Adrenal gland (tissue), 19 donors: Measurements from ENCODE around the gene KIF9. TPM values are rescaled to one million over a fixed set of nuclear protein-coding genes. Genes with fewer than 3 reads are reported as not detected.

Source experiments
- DNase-seq, 7 donors: peaks; one replicate each; pipeline ENCODE4 v3.0.0-alpha.2; 2019 to 2020
- H3K27ac ChIP-seq, 5 donors: fragments of 200-600 bp; sonication (generic) in 4 of 5; 1 replicate in 3 of 5; 2 replicates in 2 of 5; pipeline versions ENCODE4 v1.5.1 to v1.8.0; 2016 to 2020; ENCODE audit warnings: mild to moderate bottlenecking in 1 of 5
- H3K27me3 ChIP-seq: fragments of 200-600 bp; 2 replicates; pipeline ENCODE4 v1.8.0; 2021
- H3K36me3 ChIP-seq, 2 donors: fragments of 200-600 bp; replicated peaks in 1 of 2; 1 replicate in 1 of 2; 2 replicates in 1 of 2; pipeline versions ENCODE4 v1.5.1 to v1.8.0; 2018 to 2022
- H3K4me1 ChIP-seq, 2 donors: fragments of 200-600 bp; replicated peaks in 1 of 2; 1 replicate in 1 of 2; 2 replicates in 1 of 2; pipeline versions ENCODE4 v1.5.1 to v1.8.0; 2018 to 2021
- H3K4me3 ChIP-seq, 4 donors: fragments of 200-600 bp; sonication (generic) in 3 of 4; one replicate each; pipeline ENCODE4 v1.5.1; 2016 to 2018
- H3K9me3 ChIP-seq, 3 donors: fragments of 200-600 bp; sonication (generic) in 1 of 3; replicated peaks in 1 of 3; 1 replicate in 2 of 3; 2 replicates in 1 of 3; pipeline versions ENCODE4 v1.5.1 to v1.8.0; 2016 to 2021
- CTCF ChIP-seq, 6 experiments: fragments of 450-650 bp in 4 of 6; fragments of 200-600 bp in 2 of 6; sonication (generic) in 1 of 6; IDR thresholded peaks; 1 replicate in 5 of 6; 2 replicates in 1 of 6; pipeline versions ENCODE4 v1.5.1 to v1.8.0; 2016 to 2021; ENCODE audit warnings: antibody characterized with exemption in 6 of 6, mild to moderate bottlenecking in 2 of 6, moderate library complexity in 1 of 6
- POLR2A ChIP-seq, 2 donors: fragments of 450-650 bp; IDR thresholded peaks; one replicate each; pipeline ENCODE4 v1.6.1; 2017; ENCODE audit warnings: antibody characterized with exemption in 2 of 2, mild to moderate bottlenecking in 2 of 2, moderate library complexity in 1 of 2
- WGBS, 4 donors: extraction: QIAGEN DNeasy Blood & Tissue Kit in 2 of 4; methylation state at CpG; one replicate each; pipeline versions ENCODE4 v1.1.5 to v1.1.7; 2013 to 2017; 5-methylcytosine and 5-hydroxymethylcytosine counted together
- intact Hi-C, 2 donors: fragments of 100-400 bp; cut with DNase I; formaldehyde crosslinking; loops; one replicate each; pipeline versions ENCODE4 v1.14.1 to v1.15.0; 2022 to 2023
- long read RNA-seq, 10 donors: library from polyadenylated mRNA in 3 of 10; unstranded in 2 of 10; stranded (forward) in 1 of 10; transcript quantifications; one replicate each; pipeline ENCODE4 v2.0.0 and lab custom pipeline, GENCODE V29; 2021 to 2026
- polyA plus RNA-seq, 3 donors: library from polyadenylated mRNA; stranded (reverse); fragments of 200-250 nt in 2 of 3; fragments of 350-450 nt in 1 of 3; fragmentation: Illumina TruSeq in 1 of 3; extraction: RNeasy Lipid Tissue Mini Kit (QIAGEN cat#74804) in 1 of 3; gene quantifications; one replicate each; pipeline ENCODE4 v1.2.3, GENCODE V29; 2013 to 2014
- total RNA-seq, 9 donors: library from RNA; depleted of rRNA in 4 of 9; stranded (reverse); fragments of >200 nt in 4 of 9; fragments of 120-200 nt in 1 of 9; fragmentation: NEBNext Ultra II Directional in 1 of 9; extraction: Animal tissue kit (Norgen Biotek cat#: 25700) in 1 of 9; gene quantifications; one replicate each; pipeline versions ENCODE4 v1.1.0 to v1.2.4, GENCODE V29; 2013 to 2023
- donor health status: healthy with polysubstance abuse.
- donor health status: Bipolar disorder and iron deficiency.
- donor health status: DM: yes; HTN: yes; CAD: no.
- donor health status: DM: no; HTN: no; CAD: no.
- donor health status: DM: no; HTN: no; CAD: no.
- donor health status: DM: yes; HTN: yes; CAD: no.

The KIF9 gene
- 1 to 10 TPM; 1.1 to 9.8 (median 5.9) TPM for total RNA-seq
- polyA plus RNA-seq, result 10 to 100 TPM in 1 of 3 donors, 1 to 10 TPM in 2; 3.1 to 12.8 (median 4.2) TPM
- long read RNA-seq, donor 1, transcript KIF9-205 (3 exons, 633 nt), result major isoform, 13 of 36 reads
- long read RNA-seq, donor 1, partial matches to known transcripts, result 12 of 36 reads
- long read RNA-seq, donor 1, other reads (novel, unspliced or antisense), result 11 of 36 reads
- long read RNA-seq, donor 2, partial matches to known transcripts, result 0 of 4 reads
- long read RNA-seq, donor 2, other reads (novel, unspliced or antisense), result 0 of 4 reads
- long read RNA-seq, donor 3, transcript KIF9-205 (3 exons, 633 nt), result major isoform, 6 of 14 reads
- long read RNA-seq, donor 3, partial matches to known transcripts, result 0 of 14 reads
- long read RNA-seq, donor 3, other reads (novel, unspliced or antisense), result 8 of 14 reads
- long read RNA-seq, donor 4, transcript KIF9-205 (3 exons, 633 nt), result major isoform, 9 of 11 reads
- long read RNA-seq, donor 4, partial matches to known transcripts, result 1 of 11 reads
- long read RNA-seq, donor 4, other reads (novel, unspliced or antisense), result 1 of 11 reads
- long read RNA-seq, donor 5, transcript KIF9-205 (3 exons, 633 nt), result major isoform, 10 of 12 reads
- long read RNA-seq, donor 5, partial matches to known transcripts, result 0 of 12 reads
- long read RNA-seq, donor 5, other reads (novel, unspliced or antisense), result 2 of 12 reads
- long read RNA-seq, donor 6, transcript KIF9-205 (3 exons, 633 nt), result major isoform, 5 of 5 reads
- long read RNA-seq, donor 6, partial matches to known transcripts, result 0 of 5 reads
- long read RNA-seq, donor 6, other reads (novel, unspliced or antisense), result 0 of 5 reads
- long read RNA-seq, donor 7, partial matches to known transcripts, result 0 of 4 reads
- long read RNA-seq, donor 7, other reads (novel, unspliced or antisense), result 0 of 4 reads
- long read RNA-seq, donor 8, partial matches to known transcripts, result 0 of 4 reads
- long read RNA-seq, donor 8, other reads (novel, unspliced or antisense), result 0 of 4 reads
- long read RNA-seq, donor 9, transcript KIF9-205 (3 exons, 633 nt), result major isoform, 5 of 6 reads
- long read RNA-seq, donor 9, partial matches to known transcripts, result 0 of 6 reads
- long read RNA-seq, donor 9, other reads (novel, unspliced or antisense), result 0 of 6 reads
- long read RNA-seq, donor 10, partial matches to known transcripts, result 0 of 1 reads
- long read RNA-seq, donor 10, other reads (novel, unspliced or antisense), result 0 of 1 reads

GRCh38 chr3:47282424-47283192 lies at the start of gene KIF9, which contains the start of gene KLHL18:
Gene KIF9 (minus strand): TSS chr3:47282799. CDS start chr3:47277374, 5,425 bp downstream.
Gene KLHL18 (plus strand): TSS chr3:47282944. CDS start chr3:47282966, 22 bp downstream.
- Histone ChIP-seq H3K9me3 (no peaks in the 10 kb centered on the region), H3K27me3 (no peaks in the 10 kb centered on the region), H3K4me1 (peaks cover 13 to 39% of the 10 kb centered on the region in 2 donors), H3K36me3 (peaks cover 0 to 5% of the 10 kb centered on the region in 2 donors), H3K4me3 (peak within 1 kb of the TSS; percentile 63 to 87 (median 76)), H3K27ac (peak within 1 kb of the TSS; percentile 86 to 99 (median 91))
- TF ChIP-seq POLR2A (IDR thresholded peaks at IDR 0.05) (peak; percentile 83 to 84), CTCF (IDR thresholded peaks at IDR 0.05) (no peak)
- WGBS, 4 donors, result 0 to 1% (median 0%) methylated on average over 29 to 82 of the region's 82 CpGs
- DNase-seq, result peak; percentile 94 to 97 (median 96)
- intact Hi-C loops, result loop anchor here in 1 of 2 donors (5.0 kb wide), 1 partner anchor 35 kb away; no protein-coding TSS in a partner anchor

GRCh38 chr3:47324278-47324865 lies 41.8 kb upstream of the KIF9 start:
- DNase-seq, result peak; percentile 71 to 89 (median 77)
- no peak overlapping the region for H3K4me3 ChIP-seq
- H3K36me3 ChIP-seq, result peaks cover 0 to 55% of the 10 kb centered on the region in 2 donors
- peaks cover 3 to 13% of the 10 kb centered on the region in 2 donors for H3K4me1 ChIP-seq
- no peak overlapping the region for H3K27ac ChIP-seq
- intact Hi-C loops, result loop anchor here (10.0 kb wide), 3 partner anchors 60 to 320 kb away; no protein-coding TSS in a partner anchor
- TF ChIP-seq POLR2A (IDR thresholded peaks at IDR 0.05), result no peak
- peak; percentile 57 to 81 (median 77) for TF ChIP-seq CTCF (IDR thresholded peaks at IDR 0.05)
- H3K9me3 ChIP-seq, result no peaks in the 10 kb centered on the region
- WGBS, 4 donors, result 0 to 3% (median 0%) methylated on average over 2 of the region's 2 CpGs
- no peaks in the 10 kb centered on the region for H3K27me3 ChIP-seq

GRCh38 chr3:47323431-47324277 lies 41.1 kb upstream of the KIF9 start:
- DNase-seq, result peak in 1 of 7 donors; percentile 49
- Histone ChIP-seq H3K4me1 (peaks cover 3 to 13% of the 10 kb centered on the region in 2 donors), H3K4me3 (no peak overlapping the region), H3K27ac (peak overlapping the region in 3 of 5 donors; percentile 37 to 55 (median 47)), H3K9me3 (no peaks in the 10 kb centered on the region), H3K36me3 (peaks cover 0 to 52% of the 10 kb centered on the region in 2 donors), H3K27me3 (no peaks in the 10 kb centered on the region)
- TF ChIP-seq POLR2A (IDR thresholded peaks at IDR 0.05), result no peak
- TF ChIP-seq CTCF (IDR thresholded peaks at IDR 0.05), result no peak
- WGBS, 4 donors, result 63 to 70% (median 66%) methylated on average over 8 of the region's 8 CpGs
- intact Hi-C loops, result loop anchor here (10.0 kb wide), 3 partner anchors 59 to 319 kb away; no protein-coding TSS in a partner anchor
